Keratinocyte (primary cell): ENCODE results near the gene SYNPO2L. TPM values are rescaled to one million over a fixed set of nuclear protein-coding genes. Genes with fewer than 3 reads are reported as not detected.
"Not testable (repeated sequence)": the region's sequence is repeated elsewhere in the genome, so short reads cannot be mapped to it uniquely, and the experiment has no call there.

Experiments
- DNase-seq: peaks from one replicate; pipeline ENCODE4 v3.0.0-alpha.2; 2011; ENCODE audit warnings: low read depth, missing footprints, low spot score
- FAIRE-seq: peaks from 2 replicates; lab custom pipeline; 2011; peaks lifted over from hg19 to GRCh38; lab: Jason Lieb, UNC
- H2AFZ ChIP-seq: 2 replicates; pipeline ENCODE4 v1.6.0; 2012; ENCODE audit warnings: low read length, control low read depth, inconsistent platforms; ENCODE audit not compliant: control insufficient read depth
- H3K27ac ChIP-seq: 2 replicates; pipeline ENCODE4 v1.5.1; 2011; ENCODE audit warnings: low read length; ENCODE audit not compliant: control insufficient read depth, insufficient read depth
- H3K27me3 ChIP-seq: 3 replicates; pipeline ENCODE4 v1.6.0; 2011; ENCODE audit warnings: low read length; ENCODE audit not compliant: control insufficient read depth, insufficient read depth; ENCODE audit errors: extremely low read depth
- H3K36me3 ChIP-seq, 2 experiments: 2 replicates in 1 of 2; 3 replicates in 1 of 2; pipeline ENCODE4 v1.5.1; 2011; ENCODE audit warnings: low read length in 2 of 2, mild to moderate bottlenecking in 1 of 2; ENCODE audit not compliant: control insufficient read depth in 2 of 2, insufficient read depth in 2 of 2; ENCODE audit errors: extremely low read depth in 1 of 2
- H3K4me1 ChIP-seq: 3 replicates; pipeline ENCODE4 v1.5.1; 2011; ENCODE audit warnings: low read length; ENCODE audit not compliant: control insufficient read depth, insufficient read depth; ENCODE audit errors: extremely low read depth
- H3K4me2 ChIP-seq: 3 replicates; pipeline ENCODE4 v1.6.0; 2011; ENCODE audit warnings: low read depth, low read length; ENCODE audit not compliant: control insufficient read depth, insufficient read depth; ENCODE audit errors: extremely low read depth
- H3K4me3 ChIP-seq, 3 experiments: fragments of 200-600 bp in 1 of 3; sonication (generic) in 1 of 3; 2 replicates in 2 of 3; 3 replicates in 1 of 3; pipeline ENCODE4 v1.5.1; 2011 to 2016; ENCODE audit warnings: low read length in 3 of 3, mild to moderate bottlenecking in 3 of 3, control low read depth in 2 of 3, inconsistent platforms in 1 of 3, low read depth in 1 of 3, mixed read lengths in 1 of 3, mixed run types in 1 of 3, moderate library complexity in 1 of 3; ENCODE audit not compliant: control insufficient read depth in 2 of 3, insufficient read depth in 2 of 3; ENCODE audit errors: extremely low read depth in 1 of 3
- H3K79me2 ChIP-seq: 2 replicates; pipeline ENCODE4 v1.6.0; 2012; ENCODE audit warnings: low read length; ENCODE audit not compliant: control insufficient read depth, insufficient read depth
- H3K9ac ChIP-seq: 3 replicates; pipeline ENCODE4 v1.6.0; 2011; ENCODE audit warnings: low read length; ENCODE audit not compliant: control insufficient read depth, insufficient read depth; ENCODE audit errors: extremely low read depth
- H3K9me1 ChIP-seq: 3 replicates; pipeline ENCODE4 v1.6.0; 2011; ENCODE audit warnings: low read length; ENCODE audit not compliant: control insufficient read depth, insufficient read depth; ENCODE audit errors: extremely low read depth
- H3K9me3 ChIP-seq: 2 replicates; pipeline ENCODE4 v1.5.1; 2012; ENCODE audit warnings: low read depth, low read length; ENCODE audit not compliant: control insufficient read depth
- H4K20me1 ChIP-seq: 3 replicates; pipeline ENCODE4 v1.6.0; 2011; ENCODE audit warnings: low read length; ENCODE audit not compliant: control insufficient read depth, insufficient read depth; ENCODE audit errors: extremely low read depth
- dilution Hi-C: fragments of 300-500 bp; cut with MboI; formaldehyde crosslinking; loops from one replicate; pipeline ENCODE4 v1.7.0; 2020; ENCODE audit warnings: low sequenced_read_pairs; ENCODE audit not compliant: extremely low pct_ligation_motif_present
- polyA plus RNA-seq, 5 experiments: library from polyadenylated mRNA; depleted of rRNA in 3 of 5; stranded (reverse) in 3 of 5; stranded (forward) in 1 of 5; unstranded in 1 of 5; fragments of >200 nt; gene quantifications; 1 replicate in 1 of 5; 2 replicates in 3 of 5; 3 replicates in 1 of 5; pipeline versions ENCODE4 v1.2.1 to v1.2.3, GENCODE V29; 2011 to 2012; ENCODE audit warnings: missing spikeins in 2 of 5, low read depth in 1 of 5, low replicate concordance in 1 of 5

Gene SYNPO2L
- polyA plus RNA-seq, 1 donor (not counting 4 experiments of a cell fraction or from before 2014, with no cell fraction given): not detected

DNA sequence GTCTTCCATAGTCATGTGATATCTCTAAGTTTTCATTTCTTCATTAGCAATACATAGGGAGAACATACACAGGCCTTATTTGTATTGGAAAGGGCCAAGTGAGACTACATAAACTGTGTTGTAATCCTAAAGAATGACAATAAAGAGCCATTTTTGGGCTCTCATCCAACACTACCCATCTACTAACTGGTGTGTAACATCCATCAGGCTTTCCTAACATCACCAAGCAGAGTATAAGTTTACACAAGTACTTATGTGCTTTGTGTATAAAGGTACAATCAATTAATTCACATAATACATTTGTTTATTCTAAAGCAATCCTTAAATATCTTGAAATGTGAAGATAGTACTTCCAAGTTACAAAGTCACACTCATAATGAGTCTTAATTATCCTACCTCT is 39.5 kb upstream of the SYNPO2L start:
- FAIRE-seq, H2AFZ ChIP-seq, H3K27ac ChIP-seq, H3K4me2 ChIP-seq, H3K4me1 ChIP-seq, H3K9me3 ChIP-seq, H4K20me1 ChIP-seq, H3K9ac ChIP-seq, H3K27me3 ChIP-seq, H3K79me2 ChIP-seq, DNase-seq, H3K36me3 ChIP-seq, H3K9me1 ChIP-seq, dilution Hi-C loops, H3K4me3 ChIP-seq: not testable (repeated sequence)

- H3K27ac ChIP-seq, H3K9me1 ChIP-seq, DNase-seq, H3K4me1 ChIP-seq, H3K4me3 ChIP-seq, H3K9ac ChIP-seq, dilution Hi-C loops, H4K20me1 ChIP-seq, H3K27me3 ChIP-seq, H3K79me2 ChIP-seq, FAIRE-seq, H2AFZ ChIP-seq, H3K36me3 ChIP-seq, H3K4me2 ChIP-seq, H3K9me3 ChIP-seq: not testable (repeated sequence)
Observed at GRCh38 chr10:73690755-73691154, 34.9 kb upstream of the SYNPO2L start.

DNA sequence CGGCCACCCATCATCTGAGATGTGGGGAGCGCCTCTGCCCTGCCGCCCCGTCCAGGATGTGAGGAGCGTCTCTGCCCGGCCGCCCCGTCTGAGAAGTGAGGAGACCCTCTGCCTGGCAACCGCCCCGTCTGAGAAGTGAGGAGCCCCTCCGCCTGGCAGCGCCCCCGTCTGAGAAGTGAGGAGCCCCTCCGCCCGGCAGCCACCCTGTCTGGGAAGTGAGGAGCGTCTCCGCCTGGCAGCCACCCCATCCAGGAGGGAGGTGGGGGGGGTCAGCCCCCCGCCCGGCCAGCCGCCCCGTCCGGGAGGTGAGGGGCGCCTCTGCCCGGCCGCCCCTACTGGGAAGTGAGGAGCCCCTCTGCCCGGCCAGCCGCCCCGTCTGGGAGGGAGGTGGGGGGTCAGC is 33.8 kb upstream of the SYNPO2L start:
- H3K27ac ChIP-seq, dilution Hi-C loops, FAIRE-seq, H3K4me1 ChIP-seq, H3K36me3 ChIP-seq, H4K20me1 ChIP-seq, H3K9ac ChIP-seq, DNase-seq, H3K27me3 ChIP-seq, H2AFZ ChIP-seq, H3K79me2 ChIP-seq, H3K4me3 ChIP-seq, H3K9me3 ChIP-seq, H3K4me2 ChIP-seq, H3K9me1 ChIP-seq: not testable (repeated sequence)

DNA sequence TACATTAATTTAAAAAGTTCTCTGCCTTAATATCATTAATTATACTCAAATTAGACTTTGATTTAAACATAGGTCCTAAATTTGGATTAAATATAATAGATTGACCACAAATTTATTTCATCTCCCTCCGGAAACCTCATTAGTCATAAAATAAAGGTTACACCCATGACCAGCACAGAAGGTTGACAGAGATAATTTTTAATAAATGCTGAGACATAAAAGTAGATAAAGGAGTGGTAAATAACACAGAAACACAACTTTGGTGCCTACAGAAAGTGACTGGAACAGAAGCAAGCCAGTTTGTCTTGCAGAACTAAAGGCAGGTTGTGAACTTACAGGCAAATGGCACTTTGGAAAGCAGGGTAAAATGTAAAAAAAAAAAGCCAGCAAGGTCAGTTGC is 31.8 kb upstream of the SYNPO2L start:
- H3K27me3 ChIP-seq, DNase-seq, H3K9ac ChIP-seq, H3K9me1 ChIP-seq, H3K36me3 ChIP-seq, dilution Hi-C loops, H3K79me2 ChIP-seq, H4K20me1 ChIP-seq, H3K4me2 ChIP-seq, H3K4me1 ChIP-seq, H3K9me3 ChIP-seq, H3K4me3 ChIP-seq, H2AFZ ChIP-seq, H3K27ac ChIP-seq, FAIRE-seq: not testable (repeated sequence)

- H3K4me1 ChIP-seq, H3K79me2 ChIP-seq, H2AFZ ChIP-seq, H3K4me2 ChIP-seq, dilution Hi-C loops, H3K36me3 ChIP-seq, H3K27me3 ChIP-seq, H3K9me3 ChIP-seq, FAIRE-seq, H3K4me3 ChIP-seq, H3K9me1 ChIP-seq, H4K20me1 ChIP-seq, H3K27ac ChIP-seq, DNase-seq, H3K9ac ChIP-seq: not testable (repeated sequence)
Observed at GRCh38 chr10:73674546-73674945, 18.7 kb upstream of the SYNPO2L start.
